CD4-positive, alpha-beta T cell treated with Interleukin-6 for 4 hours (primary cell): ENCODE results near the gene CYTH1.

Experiments
- DNase-seq: peaks from one replicate; pipeline ENCODE4 v3.0.0-alpha.2; 2020; ENCODE audit warnings: mixed read lengths

Gene CYTH1

DNA sequence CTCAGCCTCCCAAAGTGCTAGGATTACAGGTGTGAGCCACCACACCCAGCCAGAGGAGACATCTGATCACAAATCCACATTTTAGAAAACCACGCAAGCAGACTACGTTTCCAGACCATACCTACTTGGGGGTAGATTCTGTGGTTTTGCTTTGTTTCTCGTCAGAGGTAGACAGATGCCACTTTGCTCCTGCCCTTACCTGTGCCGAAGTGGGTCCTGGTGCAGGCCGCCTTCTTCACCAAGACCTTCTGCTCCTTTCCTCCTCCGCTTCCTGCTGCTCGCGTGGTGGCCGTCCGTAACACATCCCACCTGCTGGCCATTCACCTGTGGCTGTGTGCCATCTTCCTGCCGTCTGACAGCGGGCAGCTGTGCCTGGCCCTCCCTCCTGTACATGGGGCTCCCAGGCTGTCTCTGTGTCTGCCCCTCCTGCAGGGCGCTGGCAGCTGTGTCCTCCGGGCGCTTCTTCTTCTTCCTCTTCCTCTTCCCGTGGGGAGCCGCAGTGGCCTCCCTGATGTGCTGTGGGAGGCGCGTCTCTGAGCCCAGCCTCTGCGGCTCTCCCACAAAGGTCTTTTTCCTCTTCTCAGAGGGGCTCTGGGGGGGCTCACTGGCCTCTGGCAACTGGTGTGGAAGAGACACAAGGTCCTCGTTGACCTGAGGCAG is 21.2 kb upstream of the CYTH1 start:
- DNase-seq = peak; percentile 20

DNA sequence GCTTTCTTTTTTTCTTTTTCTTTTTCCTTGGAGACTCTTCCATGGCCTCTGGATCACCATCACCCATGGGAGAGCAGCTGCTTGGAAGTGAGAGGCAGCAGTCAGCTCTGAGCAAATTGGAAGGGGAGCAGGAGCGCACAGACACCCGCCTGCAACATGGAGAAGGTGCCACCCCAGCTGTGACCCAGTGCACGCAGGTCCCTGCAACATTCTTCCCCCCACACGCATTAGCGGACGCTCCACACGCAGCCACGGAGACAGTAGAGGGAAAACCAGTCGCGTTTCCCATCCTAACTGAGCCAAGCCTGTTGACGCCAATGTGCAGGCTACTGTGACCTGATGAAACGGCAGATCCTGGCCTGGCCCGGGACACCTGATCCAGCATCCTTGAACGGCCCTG is 20.4 kb upstream of the CYTH1 start:
- DNase-seq = no peak

DNA sequence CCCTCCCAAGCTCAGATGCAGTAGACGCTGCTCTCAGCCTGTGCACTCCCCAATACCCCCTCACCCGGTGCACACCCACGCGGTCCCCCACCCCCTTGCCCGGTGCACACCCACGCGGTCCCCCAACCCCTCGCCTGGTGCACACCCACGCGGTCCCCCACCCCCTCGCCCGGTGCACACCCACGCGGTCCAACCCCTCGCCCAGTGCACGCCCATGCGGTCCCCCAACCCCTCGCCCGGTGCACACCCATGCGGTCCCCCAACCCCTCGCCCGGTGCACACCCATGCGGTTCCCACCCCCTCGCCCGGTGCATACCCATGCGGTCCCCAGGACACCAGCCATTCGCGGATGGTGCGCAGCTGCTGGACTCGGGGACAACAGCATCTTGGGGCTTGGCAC is 19.9 kb upstream of the CYTH1 start:
- DNase-seq = no peak

DNA sequence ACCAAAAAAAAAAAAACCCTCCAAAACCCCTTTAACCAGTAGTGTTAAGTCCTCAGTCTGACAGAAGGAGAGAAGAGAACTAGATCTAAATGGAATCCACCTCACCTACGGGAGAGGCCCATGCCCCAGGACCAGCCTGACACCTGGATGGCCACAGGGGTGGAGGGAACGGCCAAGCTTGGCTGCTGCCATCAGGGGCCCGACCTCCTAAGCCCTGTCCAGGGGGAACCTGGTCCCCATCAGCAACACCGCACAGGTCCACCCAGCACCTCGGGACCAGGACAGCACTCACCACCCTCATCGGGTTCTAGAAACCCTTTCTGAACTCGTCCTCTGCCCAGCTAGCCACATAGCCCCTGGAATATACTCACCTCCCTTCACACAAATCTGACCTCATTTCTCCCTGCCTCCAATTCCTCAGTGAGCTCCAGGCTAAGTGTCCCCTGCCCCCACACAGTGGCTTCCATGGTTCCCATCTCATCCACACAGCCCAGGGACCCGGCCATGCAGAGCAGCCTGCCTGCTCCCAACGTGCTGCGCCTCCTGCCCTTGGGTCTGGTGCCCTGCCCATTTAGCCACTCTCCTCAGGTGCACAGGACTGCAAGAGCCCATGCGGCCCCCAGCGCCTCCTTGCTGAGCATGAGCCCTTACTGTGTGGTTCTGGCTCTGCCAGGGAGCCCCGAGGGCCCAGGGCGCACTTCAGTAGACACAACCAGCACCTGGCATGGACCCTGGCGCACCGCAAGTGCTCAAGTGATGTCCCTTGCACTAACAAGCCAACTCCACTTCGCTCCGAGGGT is 18.3 kb upstream of the CYTH1 start:
- DNase-seq = no peak

DNA sequence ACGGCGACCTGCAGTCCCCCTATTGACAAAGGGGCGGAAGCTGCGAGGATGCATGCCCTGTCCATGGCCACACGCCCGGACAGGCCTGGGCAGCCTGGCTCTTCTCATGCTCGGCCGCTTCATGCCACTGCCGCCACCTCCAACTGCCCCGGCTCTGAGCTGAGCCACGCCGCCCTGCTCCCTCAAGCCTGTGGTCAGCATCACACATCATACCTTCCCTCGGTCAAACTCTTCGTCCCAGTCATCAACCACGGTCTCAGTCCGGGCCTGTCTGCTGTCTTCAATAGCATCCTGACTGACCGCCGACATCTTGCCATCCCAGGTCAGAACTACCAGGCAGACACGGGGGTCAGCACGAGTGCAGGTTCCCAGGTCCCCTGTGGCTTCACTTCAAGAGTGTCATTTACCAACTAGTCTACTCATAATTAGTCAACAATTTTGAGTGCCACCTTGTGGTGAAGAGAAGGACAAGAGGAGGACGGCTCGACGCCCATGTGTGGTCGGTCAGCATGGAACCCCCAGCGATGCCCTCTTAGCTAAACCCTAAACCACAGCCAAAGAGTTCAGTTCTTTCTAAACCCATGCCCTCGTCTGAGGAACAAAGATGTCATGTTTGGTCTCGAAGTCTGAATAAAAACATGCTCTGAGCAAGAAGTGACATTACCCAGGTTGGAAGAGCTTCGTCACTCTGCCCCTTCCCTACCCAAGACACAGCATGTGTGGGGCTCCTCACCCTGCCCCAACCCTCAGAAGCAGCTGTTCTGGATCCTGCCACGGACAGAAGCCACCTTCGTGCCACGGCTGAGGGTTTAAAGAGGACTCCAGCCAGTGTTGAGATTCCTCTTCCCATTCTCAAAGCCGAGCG is 16.9 kb upstream of the CYTH1 start:
- peak; percentile 50 for DNase-seq

DNA sequence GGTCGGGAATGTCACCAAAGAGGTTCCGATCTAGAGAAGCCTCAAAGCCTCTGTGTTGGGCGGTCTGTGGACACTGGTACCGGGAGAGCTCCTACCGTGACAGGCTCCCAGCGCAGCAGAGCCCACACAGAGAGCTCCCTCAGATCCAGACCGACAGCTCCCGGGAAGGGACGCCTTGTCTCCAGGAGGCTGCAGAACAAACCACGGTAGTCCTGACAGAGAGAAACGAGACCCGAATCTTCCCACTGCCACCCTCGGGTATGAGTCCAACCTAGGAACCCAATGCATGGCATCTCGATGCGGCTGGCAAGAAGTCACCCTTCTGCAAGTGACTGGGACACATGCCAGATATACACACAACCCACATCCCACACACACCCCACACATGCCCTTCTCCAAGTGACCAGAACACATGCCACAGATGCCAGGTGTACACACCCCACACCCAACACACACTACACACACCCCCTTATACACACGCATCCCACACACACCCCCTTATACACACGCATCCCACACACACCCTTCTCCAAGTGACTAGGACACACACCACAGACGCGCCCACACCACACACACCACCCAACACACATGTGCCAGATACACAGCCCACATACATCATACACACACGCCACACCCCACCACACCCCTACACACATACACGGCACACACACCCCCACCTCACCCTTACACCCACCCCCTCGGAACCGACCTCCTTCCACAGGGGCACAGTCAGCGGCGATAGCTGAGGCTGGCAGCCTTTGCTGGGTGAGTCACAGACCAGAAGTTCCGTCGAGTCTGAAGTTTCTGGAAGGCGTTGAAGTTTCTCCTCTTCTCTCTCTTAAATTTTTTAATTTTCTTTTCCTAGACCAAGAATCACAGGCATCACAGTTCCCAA is 15.9 kb upstream of the CYTH1 start:
- no peak for DNase-seq

DNA sequence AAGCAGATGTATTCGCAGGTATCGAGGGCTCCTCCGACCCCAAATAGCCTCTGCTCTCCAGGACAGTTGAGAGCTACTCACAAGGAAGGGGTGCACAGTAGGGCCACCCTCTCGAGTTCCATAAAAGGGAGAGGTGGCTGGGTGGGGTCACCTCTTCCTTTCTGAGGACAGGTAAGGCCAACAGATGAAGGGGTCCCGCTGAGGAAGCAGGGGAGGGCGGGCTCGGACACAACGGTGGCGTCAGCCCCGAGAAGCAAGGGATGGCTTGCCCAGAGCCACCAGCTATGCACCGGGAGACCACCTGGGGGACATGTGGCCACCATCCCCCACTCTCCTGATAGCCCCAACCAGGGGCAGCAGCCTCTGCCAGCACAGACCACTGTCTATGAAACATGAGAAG is 15.1 kb upstream of the CYTH1 start:
- DNase-seq = no peak

DNA sequence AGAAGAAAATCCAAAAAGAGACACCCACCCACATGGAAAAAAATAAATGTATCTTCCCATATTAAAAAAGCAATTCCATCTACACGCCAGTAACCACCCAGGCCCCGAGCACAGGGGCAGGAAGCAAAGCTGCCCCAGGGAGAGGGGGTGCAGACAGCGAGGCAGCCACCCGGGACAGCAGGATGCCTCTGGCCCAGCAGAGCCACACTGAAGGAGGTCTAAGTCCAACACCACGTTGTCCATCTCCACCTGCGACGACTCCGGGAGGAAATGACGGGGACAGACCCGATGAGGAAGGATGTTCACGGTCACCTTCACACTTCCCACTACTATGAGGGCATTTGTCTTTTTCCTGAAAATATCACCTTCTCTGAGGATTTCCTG is 14.4 kb upstream of the CYTH1 start:
- DNase-seq = no peak

DNA sequence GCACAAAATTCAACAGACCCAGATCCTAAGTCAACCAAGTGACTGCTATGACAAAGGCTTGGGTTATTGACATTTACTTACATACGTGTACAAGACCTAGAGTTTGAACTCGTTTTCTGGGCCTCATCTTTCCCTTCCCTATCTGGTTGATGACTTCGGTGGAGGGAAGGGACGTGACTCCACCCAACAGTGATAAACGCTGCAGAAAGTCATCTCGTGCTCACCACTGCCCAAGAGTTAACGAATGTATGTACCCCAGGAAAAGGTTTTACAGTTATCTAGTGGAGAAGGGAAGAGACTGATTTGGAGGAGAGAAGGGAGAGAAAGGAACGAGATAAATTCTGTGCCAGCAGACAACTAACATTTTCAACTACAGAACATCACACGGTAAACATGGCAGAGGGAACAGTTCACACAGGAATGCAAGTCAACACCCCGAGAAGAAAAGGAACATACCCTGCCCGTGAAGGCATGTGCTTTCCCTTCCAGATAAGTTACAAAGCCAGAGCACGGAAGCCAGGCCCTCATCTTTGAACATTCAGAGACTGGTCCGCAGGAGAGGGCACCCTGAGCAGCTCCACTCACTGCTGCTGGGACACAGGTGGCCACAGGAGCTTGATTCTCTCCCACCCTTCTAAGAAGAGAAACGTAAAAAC is 13.9 kb upstream of the CYTH1 start:
- DNase-seq = no peak

DNA sequence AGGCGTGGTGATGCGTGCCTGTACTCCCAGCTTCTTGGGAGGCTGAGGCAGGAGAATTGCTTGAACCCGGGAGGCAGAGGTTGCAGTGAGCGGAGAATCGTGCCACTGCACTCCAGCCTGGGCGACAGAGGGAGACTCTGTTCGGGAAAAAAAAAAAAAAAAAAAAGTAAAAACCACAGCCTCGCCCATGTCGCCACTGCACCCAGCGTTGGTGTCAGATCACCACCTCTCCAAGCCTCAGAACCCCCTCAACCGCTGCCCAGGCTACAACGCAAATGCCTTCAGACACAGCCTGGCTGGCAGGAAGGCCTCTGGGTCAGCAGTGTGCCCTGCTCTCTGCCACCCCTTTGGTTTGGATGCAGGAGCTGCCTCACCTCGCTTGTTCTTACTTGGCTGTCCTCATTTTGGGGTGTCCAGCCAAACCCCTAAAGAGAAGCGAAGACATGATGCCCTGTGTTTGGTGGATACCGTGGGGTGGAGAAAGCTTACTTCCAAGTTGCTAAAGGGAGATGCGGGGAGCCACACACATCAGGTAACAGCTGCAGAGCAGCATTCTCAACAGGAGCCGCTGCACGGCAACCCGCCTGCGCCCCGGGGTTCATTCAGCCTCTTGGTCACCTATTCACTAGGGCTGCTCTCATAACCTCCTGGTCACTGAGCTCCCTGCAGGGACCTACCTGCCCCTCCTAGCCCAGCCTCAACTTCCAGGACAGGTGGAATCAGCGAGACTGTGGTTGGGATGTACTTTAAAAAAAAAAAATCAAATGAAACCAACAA is 13.0 kb upstream of the CYTH1 start:
- no peak for DNase-seq

DNA sequence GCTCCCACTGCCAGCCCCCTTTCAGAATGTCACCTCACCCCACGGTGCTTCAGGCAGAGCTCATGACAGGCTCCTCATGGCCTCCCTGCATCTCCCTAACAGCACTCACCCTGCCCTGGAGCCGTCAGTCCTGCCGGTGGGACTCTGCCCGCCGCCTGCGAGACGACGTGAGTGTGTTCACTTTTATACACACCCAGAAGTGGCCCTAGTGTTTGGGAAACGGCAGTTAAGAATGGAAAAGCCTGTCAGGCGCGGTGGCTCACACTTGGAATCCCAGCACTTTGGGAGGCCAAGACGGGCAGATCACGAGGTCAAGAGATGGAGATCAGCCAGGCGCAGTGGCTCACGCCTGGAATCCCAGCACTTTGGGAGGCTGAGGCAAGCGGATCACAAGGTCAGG is 12.3 kb upstream of the CYTH1 start:
- no peak for DNase-seq

DNA sequence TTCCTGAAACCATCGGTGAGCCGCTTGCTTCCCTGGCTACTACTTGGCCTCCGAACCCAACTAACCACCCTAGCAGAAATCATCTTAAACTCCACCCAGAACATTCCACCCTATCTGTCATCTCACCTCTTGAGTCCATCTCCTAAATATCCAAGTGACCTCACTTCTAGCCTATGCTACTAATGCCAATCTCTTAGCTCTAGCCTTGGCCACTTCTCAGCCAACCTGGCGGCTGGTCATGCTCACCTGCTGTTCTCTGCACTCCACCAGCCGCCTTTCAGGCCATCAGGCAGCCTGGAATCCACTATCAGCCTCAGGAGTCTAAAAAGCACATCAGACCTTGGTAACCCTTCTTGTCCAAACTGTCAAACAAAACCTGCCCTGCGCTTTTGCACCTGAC is 11.9 kb upstream of the CYTH1 start:
- no peak for DNase-seq

DNA sequence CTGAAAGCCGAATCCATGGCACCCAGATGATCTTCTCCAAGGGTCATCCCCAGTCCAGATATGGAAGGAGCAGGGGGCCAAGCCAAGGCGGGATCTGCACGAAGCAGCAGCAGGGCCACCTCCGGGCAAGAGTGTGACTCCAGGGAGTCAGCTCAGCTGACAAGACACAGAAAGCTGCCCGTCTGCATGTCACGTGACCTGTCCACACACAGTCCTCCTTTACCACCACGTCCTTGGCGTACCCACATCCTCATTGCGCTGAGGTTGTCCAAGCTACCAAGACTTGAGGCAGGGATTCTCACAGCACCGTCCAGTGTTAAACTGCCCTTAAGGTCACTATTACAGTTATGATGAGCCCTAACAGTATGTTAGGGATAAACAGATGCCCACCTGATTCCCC is 11.3 kb upstream of the CYTH1 start:
- DNase-seq = no peak

DNA sequence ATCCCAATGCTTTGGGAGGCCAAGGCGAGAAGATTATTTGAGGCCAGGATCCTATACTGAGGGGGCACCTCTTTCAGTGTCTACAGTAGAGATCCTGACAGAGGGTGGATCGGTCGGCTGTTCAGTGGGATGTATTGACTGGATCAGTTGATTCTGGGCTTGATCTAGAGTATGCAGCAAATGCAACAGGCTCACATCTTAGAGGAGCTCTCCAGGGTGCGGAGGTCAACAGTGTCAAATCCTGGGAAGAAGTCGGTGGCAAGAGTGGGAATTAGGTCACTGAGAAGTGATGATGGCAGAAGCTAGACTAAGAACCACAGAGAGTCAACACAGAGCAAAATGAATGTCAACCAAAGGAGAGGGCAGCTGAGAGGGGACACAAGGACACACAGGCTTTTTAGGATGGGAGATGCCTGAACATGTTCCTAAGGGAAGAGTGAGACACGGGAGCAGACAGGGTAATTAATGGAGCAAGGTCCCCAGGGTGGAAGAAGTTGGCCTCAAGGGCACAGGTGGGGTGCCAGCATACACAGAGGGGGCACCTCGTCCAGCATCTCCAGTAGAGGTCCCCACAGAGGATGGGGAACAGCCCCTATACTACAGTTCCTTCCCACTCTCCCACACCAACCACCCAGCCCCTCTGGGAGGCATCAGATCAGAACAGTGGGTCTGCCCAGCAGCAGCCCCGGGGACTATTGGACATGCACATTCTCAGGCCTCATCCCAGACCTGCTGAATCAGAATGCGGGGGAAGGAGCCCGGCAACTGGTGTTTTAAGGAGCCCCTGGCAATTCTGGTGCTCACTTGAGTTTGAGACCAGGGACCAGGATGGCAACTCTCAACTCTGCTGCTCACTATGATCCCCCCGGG is 10.0 kb upstream of the CYTH1 start:
- DNase-seq = no peak

DNA sequence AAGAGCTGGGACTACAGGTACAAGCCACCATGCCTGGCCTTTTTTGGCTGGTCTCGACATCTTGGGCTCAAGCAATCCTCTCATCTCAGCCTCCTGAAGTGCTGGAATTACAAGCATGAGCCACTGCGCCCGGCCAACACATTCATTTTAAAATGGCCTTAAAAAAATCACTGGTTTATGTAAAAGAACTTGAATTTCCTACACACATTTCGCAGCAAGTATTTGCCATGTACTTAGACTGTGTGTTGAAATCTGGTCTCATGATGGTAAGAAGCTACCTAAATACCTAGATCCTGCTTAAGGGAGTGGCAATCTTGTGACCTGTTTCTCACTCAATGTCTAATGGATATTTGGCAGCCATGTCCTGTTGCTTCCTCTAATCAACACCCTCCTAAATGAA is 8.5 kb upstream of the CYTH1 start:
- DNase-seq = no peak

DNA sequence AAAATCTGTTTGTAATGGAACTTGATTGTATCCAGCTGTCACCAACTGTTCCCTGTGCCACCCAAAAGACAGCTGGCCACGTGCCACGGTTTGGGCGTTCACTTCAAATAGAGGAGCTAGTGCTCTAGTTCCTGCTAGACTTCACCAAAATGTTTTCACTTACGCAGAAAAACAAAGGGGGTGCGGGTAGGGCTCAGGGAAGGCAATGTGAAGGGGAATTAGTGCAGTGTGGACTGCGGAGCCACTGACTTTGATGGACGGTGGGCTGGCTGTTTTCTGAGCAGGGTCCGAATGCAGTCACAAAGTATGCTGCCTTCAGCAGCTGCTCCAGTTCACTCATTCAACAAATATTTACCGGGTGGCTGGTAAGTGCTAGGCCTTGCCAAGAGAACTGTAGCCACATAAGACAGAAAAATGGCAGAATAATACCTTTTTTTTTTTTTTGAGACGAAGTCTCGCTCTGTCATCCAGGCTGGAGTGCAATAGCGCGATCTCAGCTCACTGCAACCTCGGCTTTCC is 7.6 kb upstream of the CYTH1 start:
- DNase-seq = peak; percentile 82

DNA sequence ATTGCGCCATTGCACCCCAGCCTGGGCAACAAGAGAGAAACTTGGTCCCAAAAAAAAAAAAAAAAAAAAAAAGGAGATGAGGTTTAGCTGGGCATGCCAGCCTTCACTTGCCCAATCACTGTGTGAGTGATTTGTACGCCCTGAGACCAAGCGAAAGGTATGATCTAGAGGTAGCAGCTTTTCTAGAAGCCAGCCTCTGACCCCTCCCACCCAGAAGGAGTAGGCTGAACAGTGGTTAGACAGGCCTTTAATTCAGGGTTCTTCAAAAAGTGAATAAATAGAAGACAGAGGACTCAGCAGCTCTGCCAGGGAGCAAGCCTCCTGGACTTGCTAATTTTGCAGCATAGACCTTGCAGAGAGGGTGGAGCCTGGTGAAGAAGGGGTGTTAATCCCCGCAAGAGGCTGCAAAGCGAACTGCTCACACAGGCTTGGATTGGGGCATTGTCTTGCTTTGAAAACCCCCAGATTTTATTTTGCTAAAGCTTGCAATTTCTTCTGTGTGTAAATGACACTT is 7.1 kb upstream of the CYTH1 start:
- DNase-seq = no peak

DNA sequence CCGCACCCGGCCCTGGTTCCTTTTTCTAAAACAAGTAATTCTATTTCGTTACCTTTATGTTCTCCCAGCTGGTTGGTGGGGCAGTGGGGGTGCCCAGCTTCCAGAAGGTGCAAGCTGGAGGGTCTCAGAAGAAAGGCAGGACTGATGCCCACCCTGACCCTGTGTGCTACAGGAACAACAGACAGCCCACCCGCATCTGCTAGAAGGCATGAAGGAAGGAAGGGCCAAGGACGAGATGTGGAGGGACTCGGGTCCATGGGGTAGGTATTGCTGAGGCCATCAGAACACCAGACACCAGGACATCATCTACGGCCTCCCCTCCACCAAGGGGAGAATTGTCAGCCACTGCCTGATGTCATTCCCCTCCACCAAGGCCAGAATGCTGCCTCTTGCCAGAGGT is 6.4 kb upstream of the CYTH1 start:
- DNase-seq = no peak

DNA sequence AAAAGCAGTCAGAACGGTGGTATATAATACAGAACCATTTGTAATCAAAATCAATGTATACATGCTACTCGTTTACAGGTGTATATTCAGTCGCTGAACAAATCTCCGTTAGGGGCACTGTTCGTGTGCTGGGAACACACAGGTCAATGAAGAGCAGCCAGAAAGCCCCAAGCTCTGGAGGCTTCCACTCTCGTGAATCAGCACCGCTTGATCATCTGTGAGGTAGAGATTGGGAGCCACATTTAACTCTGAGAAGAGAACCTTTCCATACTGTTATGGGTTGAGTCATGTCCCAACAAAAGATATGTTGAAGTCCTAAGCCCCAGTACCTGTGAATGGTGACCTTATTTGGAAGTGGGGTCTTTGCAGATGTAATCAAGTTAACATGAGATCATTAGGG is 5.4 kb upstream of the CYTH1 start:
- DNase-seq = no peak

DNA sequence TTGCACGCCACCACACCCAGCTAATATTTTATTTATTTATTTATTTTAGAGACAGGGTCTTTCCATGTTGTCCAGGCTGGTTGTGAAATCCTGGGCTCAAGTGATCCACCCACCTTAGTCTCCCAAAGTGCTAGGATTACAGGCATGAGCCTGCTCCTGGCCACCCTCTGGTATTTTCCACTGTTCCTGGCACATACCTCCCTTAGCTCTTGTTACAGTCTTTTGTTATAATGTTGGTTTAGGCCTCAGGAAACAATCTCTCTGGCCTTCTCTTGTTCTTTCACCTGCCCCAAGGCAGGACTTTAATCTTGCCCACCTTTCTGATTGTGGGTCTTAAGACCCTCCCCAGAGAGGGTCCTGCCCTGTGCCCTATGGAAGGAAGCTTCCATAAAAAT is 3.6 kb upstream of the CYTH1 start:
- DNase-seq = no peak
